GM10248 (cell line): ENCODE measurements around the gene MAP4K4.
"Not testable (repeated sequence)": the region's sequence is repeated elsewhere in the genome, so short reads cannot be mapped to it uniquely, and the experiment has no call there.

Source experiments
- CTCF ChIA-PET: fragments of 300-600 bp; sonication (Branson Sonifier 250); formaldehyde crosslinking; extraction: SDS; loops from one replicate; lab custom pipeline; 2021; ENCODE audit warnings: antibody characterized with exemption; lab: Yijun Ruan, JAX
- POLR2A ChIA-PET: fragments of 350-650 bp; sonication (Branson Sonifier 250); formaldehyde crosslinking; extraction: SDS; loops from one replicate; lab custom pipeline; 2020; ENCODE audit warnings: antibody characterized with exemption; lab: Yijun Ruan, JAX
- DNase-seq: peaks from one replicate; pipeline ENCODE4 v3.0.0; 2012; ENCODE audit errors: extremely low spot score
- TF ChIP-seq, protein P1 (sequence below): IDR thresholded peaks from 2 replicates; pipeline ENCODE4 v1.5.1; 2012; ENCODE audit warnings: mild to moderate bottlenecking, low read depth; ENCODE audit errors: extremely low read depth, missing control alignments, control extremely low read depth

The MAP4K4 gene

DNA sequence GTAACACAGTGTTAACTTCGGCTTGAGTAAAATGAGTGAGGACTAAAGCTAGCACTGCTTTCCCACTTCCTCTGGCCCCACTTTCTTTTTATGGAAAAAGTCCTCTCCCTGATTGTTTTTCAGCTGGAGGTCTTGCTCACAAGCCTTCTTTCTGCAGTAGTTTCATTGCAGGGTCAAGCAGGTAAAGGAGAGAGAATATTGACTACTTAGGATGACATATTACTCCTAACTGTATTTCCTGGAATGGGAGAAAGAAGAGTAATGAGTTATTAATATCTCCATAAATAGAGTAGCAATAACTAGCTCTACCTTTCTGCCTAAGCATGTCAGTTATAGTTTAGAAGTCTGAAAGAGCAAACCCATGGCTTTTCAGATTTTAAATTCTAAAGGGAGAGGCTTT is 45.0 kb downstream of the MAP4K4 start:
- DNase-seq: no peak
- CTCF ChIA-PET: interaction anchor here (1.1 to 1.2 kb wide), 3 partner anchors 9 to 17 kb away, joined by 3 to 5 read pairs (median 5); no protein-coding TSS in a partner anchor
- POLR2A ChIA-PET: no interaction called here
- TF ChIP-seq, protein P1, sequence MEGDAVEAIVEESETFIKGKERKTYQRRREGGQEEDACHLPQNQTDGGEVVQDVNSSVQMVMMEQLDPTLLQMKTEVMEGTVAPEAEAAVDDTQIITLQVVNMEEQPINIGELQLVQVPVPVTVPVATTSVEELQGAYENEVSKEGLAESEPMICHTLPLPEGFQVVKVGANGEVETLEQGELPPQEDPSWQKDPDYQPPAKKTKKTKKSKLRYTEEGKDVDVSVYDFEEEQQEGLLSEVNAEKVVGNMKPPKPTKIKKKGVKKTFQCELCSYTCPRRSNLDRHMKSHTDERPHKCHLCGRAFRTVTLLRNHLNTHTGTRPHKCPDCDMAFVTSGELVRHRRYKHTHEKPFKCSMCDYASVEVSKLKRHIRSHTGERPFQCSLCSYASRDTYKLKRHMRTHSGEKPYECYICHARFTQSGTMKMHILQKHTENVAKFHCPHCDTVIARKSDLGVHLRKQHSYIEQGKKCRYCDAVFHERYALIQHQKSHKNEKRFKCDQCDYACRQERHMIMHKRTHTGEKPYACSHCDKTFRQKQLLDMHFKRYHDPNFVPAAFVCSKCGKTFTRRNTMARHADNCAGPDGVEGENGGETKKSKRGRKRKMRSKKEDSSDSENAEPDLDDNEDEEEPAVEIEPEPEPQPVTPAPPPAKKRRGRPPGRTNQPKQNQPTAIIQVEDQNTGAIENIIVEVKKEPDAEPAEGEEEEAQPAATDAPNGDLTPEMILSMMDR: no peak

DNA sequence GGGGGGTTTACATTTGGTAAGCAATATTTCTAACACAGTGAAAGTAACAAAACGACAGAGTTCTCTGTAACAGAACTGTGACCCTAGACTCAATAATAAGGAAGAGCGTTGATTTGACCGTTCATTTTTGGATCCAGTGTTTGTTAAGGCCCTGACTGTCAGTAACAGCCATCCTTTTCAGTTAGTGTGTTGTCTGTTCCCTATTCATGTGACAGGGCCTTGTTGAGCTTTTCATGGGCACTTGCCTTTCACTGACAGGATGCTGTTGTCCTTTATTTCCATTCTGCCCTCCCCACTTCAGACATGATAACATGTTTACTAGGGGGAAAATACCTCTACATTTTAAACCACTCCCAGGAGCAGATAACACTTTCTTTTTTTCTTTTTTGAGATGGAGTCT is 45.8 kb downstream of the MAP4K4 start:
- TF ChIP-seq, protein P1: no peak
- ChIA-PET POLR2A (no interaction called here), CTCF (interaction anchor here (1.0 kb wide), 1 partner anchor 9 kb away, joined by 3 read pairs; no protein-coding TSS in a partner anchor)
- no peak for DNase-seq

- TF ChIP-seq, protein P1: no peak
- ChIA-PET CTCF (interaction anchor here (0.8 to 1.9 kb wide), 7 partner anchors 11 to 35 kb away, joined by 3 to 13 read pairs (median 3); no protein-coding TSS in a partner anchor), POLR2A (no interaction called here)
- no peak for DNase-seq
Measured at GRCh38 chr2:101744832-101745231, 47.3 kb downstream of the MAP4K4 start.

DNA sequence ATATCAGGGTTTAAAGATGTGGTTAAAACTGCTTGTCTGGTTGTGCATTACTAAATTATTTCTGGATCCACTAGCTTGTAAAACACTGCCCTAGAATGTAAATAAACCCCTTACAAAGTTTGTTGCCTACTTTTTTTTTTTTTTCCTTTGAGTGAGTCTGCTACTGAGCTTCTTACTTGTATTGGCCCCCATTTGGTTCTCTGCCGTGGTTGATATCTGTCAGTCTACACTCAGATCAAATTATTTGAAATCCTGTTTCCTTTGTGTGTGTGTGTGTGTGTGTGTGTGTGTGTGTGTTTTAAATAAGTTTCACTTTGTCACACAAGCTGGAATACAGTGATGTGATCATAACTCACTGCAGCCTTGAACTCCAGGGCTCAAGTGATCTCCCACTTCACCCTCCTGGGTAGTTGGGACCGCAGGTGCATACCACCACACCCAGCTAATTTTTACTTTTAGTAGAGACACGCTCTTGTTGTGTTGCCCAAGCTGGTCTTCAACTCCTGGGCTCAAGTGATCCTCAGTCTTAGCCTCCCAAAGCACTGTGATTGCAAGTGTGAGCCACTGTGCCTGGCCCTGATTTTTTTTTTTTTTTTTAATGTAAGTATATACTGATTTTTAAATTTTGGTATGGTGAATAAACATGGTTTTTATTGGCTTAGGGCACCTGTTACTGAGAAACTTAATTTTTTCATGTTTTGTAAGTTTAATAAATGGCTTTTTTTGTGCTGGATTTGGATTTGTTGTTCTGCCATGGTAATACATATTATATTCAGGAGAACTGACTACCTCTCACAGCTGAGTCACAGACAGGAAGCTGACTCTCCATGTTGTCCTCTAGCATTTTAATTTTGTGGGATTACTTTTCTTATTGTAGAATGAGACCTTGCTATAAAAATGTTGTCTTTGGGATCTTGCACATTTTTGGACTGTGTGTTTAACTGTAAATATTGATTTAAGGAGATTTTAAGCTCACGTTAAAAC is 48.5 kb downstream of the MAP4K4 start:
- POLR2A ChIA-PET: interaction anchor here (0.6 kb wide), 1 partner anchor 13 kb away, joined by 7 read pairs; no protein-coding TSS in a partner anchor
- no peak for DNase-seq
- TF ChIP-seq, protein P1: no peak
- CTCF ChIA-PET: interaction anchor here (0.9 to 1.9 kb wide), 7 partner anchors 9 to 328 kb away, joined by 3 to 13 read pairs (median 3); no protein-coding TSS in a partner anchor

- CTCF ChIA-PET: interaction anchor here (1.2 to 1.7 kb wide), 2 partner anchors 19 to 83 kb away, joined by 3 read pairs; no protein-coding TSS in a partner anchor
- POLR2A ChIA-PET: no interaction called here
- TF ChIP-seq, protein P1: no peak
- no peak for DNase-seq
Measured at GRCh38 chr2:101748000-101748399, 50.5 kb downstream of the MAP4K4 start.

DNA sequence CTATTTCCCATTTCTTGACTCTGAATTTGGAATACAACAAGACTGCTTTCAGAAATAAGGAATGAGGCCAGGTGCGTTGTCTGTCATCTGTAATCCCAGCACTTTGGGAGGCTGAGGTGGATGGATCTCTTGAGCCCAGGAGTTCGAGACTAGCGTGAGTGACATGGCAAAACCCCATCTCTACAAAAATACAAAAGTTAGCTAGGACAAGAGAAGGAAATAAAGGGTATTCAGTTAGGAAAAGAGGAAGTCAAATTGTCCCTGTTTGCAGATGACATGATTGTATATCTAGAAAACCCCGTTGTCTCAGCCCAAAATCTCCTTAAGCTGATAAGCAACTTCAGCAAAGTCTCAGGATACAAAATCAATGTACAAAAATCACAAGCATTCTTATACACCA is 51.0 kb downstream of the MAP4K4 start:
- DNase-seq, POLR2A ChIA-PET: not testable (repeated sequence)
- CTCF ChIA-PET: interaction anchor here (1.2 to 1.7 kb wide), 2 partner anchors 19 to 82 kb away, joined by 3 read pairs; no protein-coding TSS in a partner anchor
